Stimulated activated CD4-positive, alpha-beta T cell treated with anti-CD3 and anti-CD28 coated beads, Interleukin-4, amount 100 ng/mL, for 24 hours (primary cell): ENCODE data around the gene KLHL7.
"Not testable (repeated sequence)": the region's sequence is repeated elsewhere in the genome, so short reads cannot be mapped to it uniquely, and the experiment has no call there.

Experiments used
- DNase-seq: peaks from one replicate; pipeline ENCODE4 v3.0.0-alpha.2; 2020

Gene KLHL7

DNA sequence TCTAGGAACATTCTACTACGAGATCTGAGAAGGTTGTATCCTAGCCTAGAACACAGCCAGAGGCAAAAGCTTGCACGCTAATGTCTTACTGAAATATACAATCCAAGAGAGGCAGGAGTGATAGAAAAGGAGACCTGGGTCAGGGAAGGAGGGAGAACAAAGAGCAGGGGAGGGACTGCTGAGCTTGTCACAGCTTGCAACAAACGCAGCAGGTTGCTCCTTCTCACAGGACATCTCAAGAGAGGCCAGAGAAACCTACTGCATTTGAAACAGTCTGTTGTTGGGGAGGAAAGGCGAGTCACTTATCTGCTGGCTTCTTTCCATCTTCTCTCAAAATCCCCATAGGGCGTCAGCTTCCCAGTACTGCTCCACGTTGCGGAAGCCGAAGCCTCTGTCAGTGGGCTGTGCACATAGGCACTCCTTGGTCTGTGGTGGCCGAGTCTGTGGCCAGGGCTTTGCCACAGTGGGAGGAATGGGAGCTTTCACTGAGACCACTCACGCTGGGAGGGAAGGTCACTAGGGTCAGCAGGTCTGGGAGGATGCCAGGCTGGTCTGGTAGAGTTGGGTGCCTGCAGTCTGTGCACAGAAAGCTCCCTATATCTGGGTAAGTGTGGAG is 115.2 kb downstream of the KLHL7 start:
- DNase-seq = no peak

DNA sequence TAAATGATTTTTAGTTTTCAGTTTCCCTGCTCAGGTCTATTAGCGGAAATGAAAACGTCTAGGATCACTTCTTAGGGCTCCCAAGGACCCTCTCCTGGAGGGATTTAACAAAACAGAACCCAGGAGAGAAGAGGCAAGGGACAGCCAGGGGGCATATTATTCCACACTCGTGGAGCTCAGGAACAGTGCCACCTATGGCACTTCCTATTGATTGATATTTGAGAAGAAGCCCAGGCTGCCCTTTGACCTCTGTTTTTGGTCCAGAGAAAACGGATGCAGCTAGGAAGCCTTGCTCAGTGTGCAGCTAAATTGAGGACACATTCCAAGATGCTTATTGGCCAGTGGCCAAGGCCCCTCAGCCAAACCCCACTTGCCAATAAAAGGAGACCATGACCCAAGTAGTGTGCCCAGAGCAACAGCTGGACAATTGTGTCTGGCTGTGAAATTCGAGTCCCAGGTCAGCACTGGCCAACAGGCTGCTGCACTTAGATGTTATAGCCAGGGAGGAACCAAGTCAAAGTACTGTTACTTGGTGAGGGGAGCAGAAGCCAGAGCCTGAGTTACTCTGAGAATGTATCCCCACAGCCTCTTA is 117.0 kb downstream of the KLHL7 start:
- DNase-seq = no peak

DNA sequence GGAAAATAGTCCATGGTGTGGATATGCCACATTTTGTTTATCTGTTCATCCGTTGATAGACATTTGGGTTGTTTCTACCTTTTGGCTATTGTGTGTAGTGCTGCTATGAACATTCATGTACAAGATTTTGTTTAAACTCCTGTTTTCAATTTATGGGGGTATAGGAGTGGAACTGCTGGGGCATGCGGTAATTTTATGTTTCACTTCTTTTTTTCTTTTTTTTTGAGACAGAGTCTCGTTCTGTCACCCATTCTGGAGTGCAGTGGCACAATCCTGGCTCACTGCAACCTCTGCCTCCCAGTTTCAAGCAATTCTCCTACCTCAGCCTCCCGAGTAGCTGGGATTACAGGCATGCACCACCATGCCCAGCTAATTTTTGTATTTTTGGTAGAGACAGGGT is 118.8 kb downstream of the KLHL7 start:
- DNase-seq = not testable (repeated sequence)

DNA sequence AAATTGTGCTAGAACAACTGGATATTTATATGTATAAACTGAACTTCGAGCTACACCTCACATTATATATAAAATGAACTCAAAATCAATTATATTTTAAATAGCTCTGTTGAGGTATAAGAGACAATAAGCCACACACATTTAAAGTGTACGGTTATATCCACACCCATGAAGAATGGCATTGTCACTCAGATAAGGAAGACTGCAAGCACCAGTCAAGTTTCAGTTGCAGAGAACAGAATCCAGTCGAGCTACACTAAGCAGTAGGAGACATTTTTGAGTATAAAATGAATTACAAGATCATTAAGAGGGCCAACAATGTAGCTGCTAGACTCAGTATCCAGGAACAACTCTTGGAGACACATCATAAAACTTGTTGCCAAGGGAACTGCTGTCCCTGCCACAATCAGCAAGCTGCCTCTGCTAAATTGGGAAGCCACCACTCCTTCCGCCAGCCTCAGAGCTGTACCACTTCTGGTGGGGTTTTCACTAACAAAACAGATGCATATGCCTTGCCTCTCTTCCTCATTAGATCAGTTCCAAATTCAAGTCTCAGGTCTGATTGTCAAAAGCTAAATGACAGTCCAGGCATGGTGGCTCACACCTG is 121.4 kb downstream of the KLHL7 start:
- no peak for DNase-seq
